GM18520 (cell line): ENCODE results near the gene EGFR.

Experiments used
- ATAC-seq: cut with Tn5 transposase; IDR thresholded peaks from one replicate; pipeline ENCODE4 v1.9.1; 2021; ENCODE audit not compliant: unreplicated experiment

The EGFR gene

DNA sequence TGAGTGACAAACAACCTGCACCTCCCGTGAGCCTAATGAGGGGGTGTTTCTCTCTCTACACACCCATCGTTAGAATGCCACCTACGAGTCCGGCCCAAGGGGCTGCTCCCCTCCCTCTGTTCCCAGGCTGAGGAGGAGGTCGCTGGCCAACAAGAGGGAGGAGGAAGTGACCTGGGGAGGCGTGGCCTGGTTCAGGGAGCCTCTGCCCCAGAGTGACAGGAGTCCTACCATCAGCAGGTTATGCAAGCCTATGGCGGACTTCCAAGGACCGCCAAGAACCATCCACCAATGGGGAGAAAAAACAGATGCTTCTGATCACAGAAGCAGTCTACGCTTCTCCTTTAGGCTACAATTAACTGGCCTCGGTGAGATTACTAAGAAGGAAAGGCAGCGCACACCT is 12.3 kb upstream of the EGFR start:
- no peak for ATAC-seq

DNA sequence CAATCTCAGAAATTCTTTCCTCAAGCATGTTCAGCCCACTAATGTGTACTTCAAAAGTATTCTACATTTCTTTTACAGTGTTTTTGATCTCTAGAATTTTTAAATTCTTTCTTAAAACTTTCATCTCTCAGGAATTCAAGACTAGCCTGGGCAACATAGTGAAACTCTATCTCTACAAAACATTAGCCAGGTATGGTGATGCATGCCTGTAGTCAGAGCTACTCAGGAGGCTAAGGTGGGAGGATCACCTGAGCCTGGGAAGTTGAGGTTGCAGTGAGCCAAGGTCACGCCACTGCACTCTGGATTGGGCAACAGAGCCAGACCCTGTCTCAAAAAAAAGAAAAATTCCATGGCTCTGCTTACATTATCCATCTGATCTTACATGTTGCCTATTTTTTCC is 5.0 kb upstream of the EGFR start:
- ATAC-seq = no peak

DNA sequence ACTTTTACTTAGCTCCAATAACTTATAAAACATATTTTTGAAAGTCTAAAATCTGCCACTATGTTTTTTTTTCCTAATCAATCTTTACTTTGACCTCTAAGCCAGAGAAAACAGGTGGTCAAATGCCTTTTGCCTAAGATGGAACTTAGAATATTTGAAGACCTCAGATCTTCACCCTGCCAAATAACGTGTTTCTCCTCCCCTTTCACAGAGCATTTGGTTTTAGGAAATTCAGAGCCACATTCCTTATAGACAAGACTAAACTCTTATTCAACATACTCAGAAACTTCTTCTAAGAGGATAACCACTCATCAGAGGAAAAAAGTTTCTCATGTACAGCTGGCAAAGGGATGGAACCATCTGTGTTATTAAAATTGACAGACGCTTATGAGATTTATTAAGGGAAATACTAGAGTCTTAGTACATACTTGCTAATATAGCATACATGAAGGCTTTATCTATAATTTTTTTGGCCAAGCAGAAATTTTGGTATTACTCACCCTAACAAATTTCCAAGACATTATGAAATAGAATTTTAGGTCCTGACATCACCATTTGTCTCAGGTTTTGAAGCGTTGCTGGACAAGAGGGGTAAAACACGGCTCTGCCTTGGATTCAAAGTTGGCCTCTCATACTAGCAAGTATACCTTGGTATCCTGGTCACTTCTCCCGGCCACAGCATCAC is 2.6 kb upstream of the EGFR start:
- ATAC-seq = no peak

GRCh38 chr7:55016746-55017090 is 2.1 kb upstream of the EGFR start:
- ATAC-seq = no peak

DNA sequence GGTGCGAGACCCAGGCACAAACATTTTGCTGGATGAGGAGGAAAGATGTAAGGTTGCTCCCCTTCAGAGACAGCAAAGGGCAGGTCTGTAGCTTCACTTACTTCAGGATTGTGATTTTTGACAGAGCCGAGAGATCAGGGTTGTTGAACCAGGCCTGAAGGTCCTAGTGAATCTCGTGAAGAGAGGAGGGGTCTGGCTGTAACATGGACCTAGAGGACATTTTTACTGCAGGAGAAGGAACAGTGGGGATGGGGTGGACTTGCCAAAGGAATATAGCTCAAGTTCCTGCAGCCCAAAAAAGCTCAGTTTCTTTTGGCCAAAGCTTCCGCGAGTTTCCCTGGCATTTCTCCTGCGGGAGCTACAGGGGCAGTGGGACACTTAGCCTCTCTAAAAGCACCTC is 976 bp upstream of the EGFR start:
- no peak for ATAC-seq

GRCh38 chr7:55019191-55019690 is 424 bp downstream of the EGFR start:
- no peak for ATAC-seq

DNA sequence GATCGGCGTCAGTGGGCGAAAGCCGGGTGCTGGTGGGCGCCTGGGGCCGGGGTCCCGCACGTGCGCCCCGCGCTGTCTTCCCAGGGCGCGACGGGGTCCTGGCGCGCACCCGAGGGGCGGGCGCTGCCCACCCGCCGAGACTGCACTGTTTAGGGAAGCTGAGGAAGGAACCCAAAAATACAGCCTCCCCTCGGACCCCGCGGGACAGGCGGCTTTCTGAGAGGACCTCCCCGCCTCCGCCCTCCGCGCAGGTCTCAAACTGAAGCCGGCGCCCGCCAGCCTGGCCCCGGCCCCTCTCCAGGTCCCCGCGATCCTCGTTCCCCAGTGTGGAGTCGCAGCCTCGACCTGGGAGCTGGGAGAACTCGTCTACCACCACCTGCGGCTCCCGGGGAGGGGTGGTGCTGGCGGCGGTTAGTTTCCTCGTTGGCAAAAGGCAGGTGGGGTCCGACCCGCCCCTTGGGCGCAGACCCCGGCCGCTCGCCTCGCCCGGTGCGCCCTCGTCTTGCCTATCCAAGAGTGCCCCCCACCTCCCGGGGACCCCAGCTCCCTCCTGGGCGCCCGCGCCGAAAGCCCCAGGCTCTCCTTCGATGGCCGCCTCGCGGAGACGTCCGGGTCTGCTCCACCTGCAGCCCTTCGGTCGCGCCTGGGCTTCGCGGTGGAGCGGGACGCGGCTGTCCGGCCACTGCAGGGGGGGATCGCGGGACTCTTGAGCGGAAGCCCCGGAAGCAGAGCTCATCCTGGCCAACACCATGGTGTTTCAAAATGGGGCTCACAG is 1.1 kb downstream of the EGFR start:
- ATAC-seq = no peak

DNA sequence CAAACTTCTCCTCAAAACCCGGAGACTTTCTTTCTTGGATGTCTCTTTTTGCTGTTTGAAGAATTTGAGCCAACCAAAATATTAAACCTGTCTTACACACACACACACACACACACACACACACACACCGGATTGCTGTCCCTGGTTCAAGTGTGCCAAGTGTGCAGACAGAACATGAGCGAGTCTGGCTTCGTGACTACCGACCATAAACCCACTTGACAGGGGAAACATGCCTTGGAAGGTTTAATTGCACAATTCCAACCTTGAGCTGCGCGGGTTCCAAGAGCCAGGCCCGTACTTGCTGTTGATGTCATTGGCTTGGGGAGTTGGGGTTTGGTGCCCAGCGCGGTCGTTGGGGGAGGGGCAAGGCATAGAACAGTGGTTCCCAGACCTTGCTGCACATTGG is 1.7 kb downstream of the EGFR start:
- no peak for ATAC-seq

- no peak for ATAC-seq
Observed at GRCh38 chr7:55021053-55021452, 2.2 kb downstream of the EGFR start.

GRCh38 chr7:55022002-55022985 is 3.5 kb downstream of the EGFR start:
- ATAC-seq = no peak

GRCh38 chr7:55023841-55024505 is 5.2 kb downstream of the EGFR start:
- ATAC-seq = no peak

GRCh38 chr7:55024776-55025175 is 6.0 kb downstream of the EGFR start:
- ATAC-seq = no peak

DNA sequence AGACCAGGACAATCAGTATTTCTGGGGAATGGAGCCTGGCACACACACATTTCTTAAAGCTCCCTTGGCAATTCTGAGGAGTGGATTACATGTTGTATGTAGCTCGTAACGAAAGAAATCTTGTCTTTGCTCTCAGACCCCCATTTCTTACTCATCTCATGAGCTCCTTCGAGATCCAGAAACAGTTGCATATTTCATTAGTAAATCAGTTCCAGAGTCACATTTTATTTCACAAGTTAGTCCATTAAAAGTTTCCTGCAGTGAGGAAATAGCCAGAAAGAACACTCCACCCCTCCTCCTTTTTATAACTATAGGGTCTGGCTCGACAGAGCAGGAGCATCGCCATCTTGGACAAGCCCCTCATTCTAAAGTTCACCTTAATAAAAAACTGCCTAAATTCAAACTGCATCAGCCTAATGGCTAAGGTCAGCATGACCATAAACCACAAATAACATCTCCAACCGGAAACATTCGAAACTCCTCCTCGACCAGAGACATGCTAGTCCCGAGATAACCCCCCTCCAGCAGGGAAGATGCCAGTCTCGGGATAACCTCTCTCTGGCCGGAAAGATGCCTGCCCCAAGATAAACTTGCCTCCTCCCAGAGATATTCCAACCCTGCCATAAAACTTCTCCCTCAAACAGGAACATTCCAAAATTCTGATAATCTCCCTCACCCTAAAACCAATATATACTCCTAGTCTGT is 7.4 kb downstream of the EGFR start:
- ATAC-seq = no peak

DNA sequence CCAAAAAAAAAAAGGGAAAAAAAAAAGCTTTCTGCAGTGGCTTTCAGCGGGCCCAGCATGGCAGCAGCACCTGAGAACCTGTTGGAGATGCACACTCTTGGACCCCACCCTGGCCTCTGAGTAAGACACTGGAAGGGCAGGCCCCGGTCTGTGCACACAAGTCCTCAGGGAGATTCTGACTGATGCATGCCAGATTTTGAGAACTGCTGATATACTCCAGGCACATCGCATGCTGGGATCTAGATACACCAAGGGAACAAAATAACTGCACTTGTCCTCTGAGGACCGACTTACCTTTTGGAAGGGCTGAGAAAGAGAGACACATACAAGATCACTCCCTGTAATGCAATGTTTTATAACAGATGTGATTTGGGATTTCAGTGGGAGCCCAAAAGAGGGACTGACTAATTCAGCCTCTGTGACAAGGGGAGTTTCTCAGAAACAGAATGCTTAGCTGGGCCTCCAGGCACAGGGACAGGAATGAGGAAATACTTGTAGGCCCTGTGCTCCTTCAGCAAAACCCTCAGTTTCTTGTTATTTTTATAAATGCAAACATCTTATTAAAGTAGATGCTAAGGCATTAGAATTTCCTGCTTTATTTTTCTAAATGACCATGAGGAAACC is 8.2 kb downstream of the EGFR start:
- ATAC-seq = no peak

DNA sequence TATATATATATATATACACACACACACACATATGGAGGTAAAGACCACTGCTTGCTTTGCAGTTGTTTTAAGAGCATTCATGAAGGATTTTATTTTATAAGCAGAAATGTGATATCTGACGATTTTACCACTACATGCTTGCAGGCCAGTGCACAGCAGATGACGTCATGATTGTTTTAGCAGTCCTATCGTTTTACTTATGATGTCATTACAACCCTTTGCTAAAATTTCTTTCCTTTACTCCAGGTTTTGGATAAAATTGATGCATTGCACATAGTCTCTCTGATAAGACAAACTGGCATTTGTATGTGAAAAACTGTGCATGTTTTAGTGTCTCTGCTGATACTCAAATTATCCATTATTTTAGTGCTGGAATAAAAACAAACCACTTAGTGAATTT is 9.2 kb downstream of the EGFR start:
- ATAC-seq = no peak

- no peak for ATAC-seq
Observed at GRCh38 chr7:55030314-55030713, 11.5 kb downstream of the EGFR start.

- no peak for ATAC-seq
Observed at GRCh38 chr7:55031075-55031474, 12.3 kb downstream of the EGFR start.

GRCh38 chr7:55032069-55032699 is 13.4 kb downstream of the EGFR start:
- no peak for ATAC-seq

DNA sequence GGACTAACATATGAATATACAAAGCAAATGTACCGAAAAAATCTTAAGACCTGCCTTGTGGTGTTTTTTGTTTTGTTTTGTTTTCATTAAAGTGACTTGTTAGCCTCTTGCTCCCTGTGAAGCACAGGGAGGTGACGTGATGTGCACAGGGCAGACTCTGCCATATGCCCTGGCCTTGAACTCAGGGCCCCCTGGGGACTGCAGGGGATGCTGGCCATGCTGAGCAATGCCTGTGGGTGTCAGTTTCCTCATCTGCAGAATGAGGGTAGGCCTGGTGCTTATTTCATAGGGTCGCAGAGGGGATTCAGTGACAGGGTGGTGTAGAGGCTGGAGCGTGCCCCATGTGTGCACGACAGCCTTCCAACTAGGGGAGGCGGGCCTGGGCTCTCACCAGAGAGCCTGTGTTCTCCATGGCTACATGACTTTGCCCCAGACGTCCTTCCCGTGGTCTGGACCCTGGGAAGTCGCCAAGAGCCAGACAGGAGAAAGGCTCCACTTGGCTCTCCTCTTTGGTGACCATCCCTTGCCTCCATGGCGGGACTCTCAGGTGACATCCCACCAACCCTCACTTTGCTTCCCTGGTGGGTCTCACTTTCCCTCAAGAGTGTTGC is 14.5 kb downstream of the EGFR start:
- no peak for ATAC-seq
